Osteocyte (in vitro differentiated cells): ENCODE measurements around the gene EXOC3L1. TPM values are rescaled to one million over a fixed set of nuclear protein-coding genes. Genes with fewer than 3 reads are reported as not detected.

ENCODE experiments used
- DNase-seq: peaks from one replicate; pipeline ENCODE4 v3.0.0; 2021; ENCODE audit warnings: mixed read lengths; ENCODE audit not compliant: unreplicated experiment; ENCODE audit errors: extremely low spot score
- H3K27ac Mint-ChIP-seq: one replicate; pipeline ENCODE4 v1.8.0; 2021; ENCODE audit warnings: mild to moderate bottlenecking, mixed read lengths; ENCODE audit not compliant: unreplicated experiment
- H3K27me3 Mint-ChIP-seq: one replicate; pipeline ENCODE4 v1.8.0; 2021; ENCODE audit warnings: mixed read lengths; ENCODE audit not compliant: unreplicated experiment
- H3K36me3 Mint-ChIP-seq: one replicate; pipeline ENCODE4 v1.8.0; 2021; ENCODE audit warnings: mixed read lengths; ENCODE audit not compliant: unreplicated experiment
- H3K4me1 Mint-ChIP-seq: one replicate; pipeline ENCODE4 v1.8.0; 2021; ENCODE audit warnings: mixed read lengths; ENCODE audit not compliant: unreplicated experiment
- H3K4me3 Mint-ChIP-seq: one replicate; pipeline ENCODE4 v1.8.0; 2021; ENCODE audit warnings: mild to moderate bottlenecking, moderate library complexity, mixed read lengths; ENCODE audit not compliant: unreplicated experiment
- H3K9me3 Mint-ChIP-seq: one replicate; pipeline ENCODE4 v1.8.0; 2021; ENCODE audit warnings: mixed read lengths; ENCODE audit not compliant: unreplicated experiment
- CTCF ChIP-seq: fragments of 200-600 bp; sonication (generic); IDR thresholded peaks from 2 replicates; pipeline ENCODE4 v1.5.0; 2021; ENCODE audit warnings: antibody characterized with exemption, mild to moderate bottlenecking, moderate library complexity
- total RNA-seq: library from RNA; stranded (reverse); gene quantifications from 2 replicates; pipeline ENCODE4 v1.2.1, GENCODE V29; 2021

Gene EXOC3L1
- total RNA-seq, 1 donor from 2014 or later = not detected

GRCh38 chr16:67216612-67217490 lies 26.9 kb upstream of the EXOC3L1 start:
- Mint-ChIP-seq H3K9me3 (no peaks in the 10 kb centered on the region), H3K4me1 (no peaks in the 10 kb centered on the region), H3K27ac (no peak overlapping the region), H3K27me3 (no peaks in the 10 kb centered on the region), H3K4me3 (no peak overlapping the region), H3K36me3 (peaks cover 18% of the 10 kb centered on the region)
- TF ChIP-seq CTCF = no peak
- DNase-seq = no peak

DNA sequence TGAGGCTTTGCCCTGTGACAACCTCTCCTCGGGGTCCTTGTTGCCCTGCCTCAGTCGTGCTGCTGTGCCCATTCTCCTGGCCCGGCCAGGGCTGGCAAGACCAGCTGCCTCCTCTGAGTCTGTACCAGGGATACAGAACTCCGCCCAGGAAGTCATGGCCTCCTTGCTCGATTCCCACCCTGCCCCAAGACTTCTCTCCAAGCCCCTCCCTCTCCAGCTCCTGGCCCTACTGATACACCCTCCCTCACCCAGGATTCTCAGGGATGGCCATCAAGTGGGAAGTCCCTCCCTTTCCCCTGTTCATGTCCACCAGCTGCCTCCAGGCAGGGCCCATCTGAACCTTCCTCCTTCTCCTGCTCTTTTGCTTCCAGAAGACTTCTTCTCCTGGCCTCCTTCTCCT lies 25.8 kb upstream of the EXOC3L1 start:
- TF ChIP-seq CTCF = no peak
- H3K27me3 Mint-ChIP-seq = no peaks in the 10 kb centered on the region
- peaks cover 17% of the 10 kb centered on the region for H3K36me3 Mint-ChIP-seq
- H3K4me1 Mint-ChIP-seq = no peaks in the 10 kb centered on the region
- H3K27ac Mint-ChIP-seq = no peak overlapping the region
- no peak for DNase-seq
- no peak overlapping the region for H3K4me3 Mint-ChIP-seq
- H3K9me3 Mint-ChIP-seq = no peaks in the 10 kb centered on the region

DNA sequence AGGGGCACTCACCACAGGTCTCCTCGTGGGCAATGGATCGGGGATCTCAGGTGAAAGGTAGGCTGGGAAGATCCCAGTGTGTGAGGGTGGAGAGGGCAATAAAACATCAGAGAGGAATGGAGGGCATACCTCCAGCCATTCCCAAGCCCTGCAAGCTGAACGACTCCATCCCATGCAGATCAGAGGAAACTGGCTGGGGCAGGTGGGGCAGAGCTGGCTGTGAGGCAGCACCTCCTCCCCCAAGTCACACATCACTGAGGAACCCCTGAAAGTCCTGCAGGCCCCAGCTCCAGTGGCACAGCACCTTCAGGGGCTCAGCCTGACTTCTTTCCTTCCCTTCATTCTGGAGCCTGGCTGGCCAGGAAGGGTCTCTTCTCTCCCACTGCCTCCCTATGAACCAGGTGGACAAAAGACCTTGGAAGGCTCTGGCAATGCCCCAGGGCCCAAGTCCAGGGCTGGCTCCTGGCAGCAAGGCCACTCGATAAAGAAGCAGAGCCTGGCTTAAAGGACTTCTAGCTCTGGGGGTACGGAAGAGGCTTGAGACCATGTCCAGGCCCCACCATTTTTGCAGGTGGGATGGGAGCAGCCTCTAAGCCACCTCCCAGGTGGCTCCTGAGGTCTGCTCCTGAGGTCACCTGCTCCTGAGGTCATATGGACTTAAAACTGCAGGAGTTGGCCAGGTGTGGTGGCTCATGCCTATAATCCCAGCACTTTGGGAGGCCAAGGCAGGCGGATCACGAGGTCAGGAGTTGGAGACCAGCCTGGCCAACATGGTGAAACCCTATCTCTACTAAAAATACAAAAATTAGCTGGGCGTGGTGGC lies 23.5 kb upstream of the EXOC3L1 start:
- no peak for TF ChIP-seq CTCF
- H3K27ac Mint-ChIP-seq = no peak overlapping the region
- H3K4me3 Mint-ChIP-seq = no peak overlapping the region
- no peaks in the 10 kb centered on the region for H3K27me3 Mint-ChIP-seq
- H3K36me3 Mint-ChIP-seq = peaks cover 17% of the 10 kb centered on the region
- no peaks in the 10 kb centered on the region for H3K9me3 Mint-ChIP-seq
- DNase-seq = no peak
- no peaks in the 10 kb centered on the region for H3K4me1 Mint-ChIP-seq

DNA sequence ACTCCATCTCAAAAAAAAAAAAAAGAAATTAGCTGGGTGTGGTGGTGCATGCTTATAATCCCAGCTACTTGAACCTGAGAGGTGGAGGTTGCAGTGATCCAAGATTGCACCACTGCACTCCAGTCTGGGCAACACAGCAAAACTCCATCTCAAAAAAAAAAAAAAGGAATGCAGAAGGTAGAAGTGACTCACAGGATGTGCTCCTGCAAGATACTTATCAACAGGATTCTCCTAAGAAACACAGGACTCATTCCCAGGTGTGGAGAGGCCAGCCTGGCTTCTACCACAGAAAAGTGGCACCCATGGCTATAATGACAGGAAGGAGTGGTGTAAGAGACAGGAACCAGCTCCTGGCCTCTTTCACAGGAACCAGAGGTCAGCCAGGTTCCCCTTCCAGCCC lies 22.8 kb upstream of the EXOC3L1 start:
- Mint-ChIP-seq H3K27ac (no peak overlapping the region), H3K4me3 (no peak overlapping the region), H3K9me3 (no peaks in the 10 kb centered on the region), H3K4me1 (peaks cover 2% of the 10 kb centered on the region), H3K36me3 (peaks cover 16% of the 10 kb centered on the region), H3K27me3 (no peaks in the 10 kb centered on the region)
- TF ChIP-seq CTCF = no peak
- no peak for DNase-seq

DNA sequence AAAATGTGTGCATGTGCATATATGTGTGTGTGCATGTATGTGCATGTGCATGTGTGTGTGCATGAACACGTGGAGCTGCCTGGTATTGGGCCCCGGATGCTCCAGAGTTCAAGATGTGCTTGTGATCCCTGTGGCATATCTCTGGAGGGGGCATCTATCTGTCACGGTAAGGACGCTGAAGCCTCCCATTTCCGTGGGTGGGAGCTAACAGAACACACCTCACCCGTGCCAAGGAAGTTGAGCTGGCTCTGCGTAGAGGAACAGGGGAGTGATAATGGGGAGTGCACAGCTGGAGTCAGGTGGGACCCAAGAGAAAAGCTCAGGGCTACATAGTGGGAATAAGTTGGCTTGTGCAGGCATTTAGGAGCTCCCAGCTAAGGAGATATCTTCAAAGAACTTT lies 21.7 kb upstream of the EXOC3L1 start:
- H3K4me3 Mint-ChIP-seq = no peak overlapping the region
- no peak overlapping the region for H3K27ac Mint-ChIP-seq

More for the DNA sequence above, 21.7 kb upstream of the EXOC3L1 start:
- no peak for TF ChIP-seq CTCF
- H3K36me3 Mint-ChIP-seq = peaks cover 6% of the 10 kb centered on the region
- no peaks in the 10 kb centered on the region for H3K9me3 Mint-ChIP-seq
- no peaks in the 10 kb centered on the region for H3K27me3 Mint-ChIP-seq
- peaks cover 12% of the 10 kb centered on the region for H3K4me1 Mint-ChIP-seq
- DNase-seq = no peak
